Sigmoid colon (tissue), 4 donors: Measurements from ENCODE around the gene DAPK2.

Experiments
- CTCF ChIP-seq, 4 experiments: fragments of 450-650 bp in 3 of 4; fragments of 200-600 bp in 1 of 4; IDR thresholded peaks; one replicate each; pipeline ENCODE4 v1.5.1; 2016 to 2019; ENCODE audit warnings: antibody characterized with exemption in 4 of 4, mild to moderate bottlenecking in 3 of 4, moderate library complexity in 2 of 4
- POLR2A ChIP-seq, 2 donors: fragments of 450-650 bp; IDR thresholded peaks; one replicate each; pipeline ENCODE4 v1.6.1; 2016; ENCODE audit warnings: antibody characterized with exemption in 2 of 2, mild to moderate bottlenecking in 2 of 2, moderate library complexity in 2 of 2
- POLR2AphosphoS5 ChIP-seq, 4 donors: sonication (generic); formaldehyde crosslinking; IDR thresholded peaks; one replicate each; pipeline ENCODE4 v1.6.1; 2017; ENCODE audit warnings: antibody characterized with exemption in 4 of 4

GRCh38 chr15:63891768-63892133 is 154.5 kb downstream of the DAPK2 start:
- TF ChIP-seq CTCF (IDR thresholded peaks at IDR 0.05) (no peak), POLR2A (IDR thresholded peaks at IDR 0.05) (no peak), POLR2AphosphoS5 (IDR thresholded peaks at IDR 0.05) (no peak)
